ENCODE data around the gene ACAP3. TPM values are rescaled to one million over a fixed set of nuclear protein-coding genes. Genes with fewer than 3 reads are reported as not detected.

ACAP3 gene
- total RNA-seq, 1 experiment from 2014 or later = 30.7 TPM

DNA sequence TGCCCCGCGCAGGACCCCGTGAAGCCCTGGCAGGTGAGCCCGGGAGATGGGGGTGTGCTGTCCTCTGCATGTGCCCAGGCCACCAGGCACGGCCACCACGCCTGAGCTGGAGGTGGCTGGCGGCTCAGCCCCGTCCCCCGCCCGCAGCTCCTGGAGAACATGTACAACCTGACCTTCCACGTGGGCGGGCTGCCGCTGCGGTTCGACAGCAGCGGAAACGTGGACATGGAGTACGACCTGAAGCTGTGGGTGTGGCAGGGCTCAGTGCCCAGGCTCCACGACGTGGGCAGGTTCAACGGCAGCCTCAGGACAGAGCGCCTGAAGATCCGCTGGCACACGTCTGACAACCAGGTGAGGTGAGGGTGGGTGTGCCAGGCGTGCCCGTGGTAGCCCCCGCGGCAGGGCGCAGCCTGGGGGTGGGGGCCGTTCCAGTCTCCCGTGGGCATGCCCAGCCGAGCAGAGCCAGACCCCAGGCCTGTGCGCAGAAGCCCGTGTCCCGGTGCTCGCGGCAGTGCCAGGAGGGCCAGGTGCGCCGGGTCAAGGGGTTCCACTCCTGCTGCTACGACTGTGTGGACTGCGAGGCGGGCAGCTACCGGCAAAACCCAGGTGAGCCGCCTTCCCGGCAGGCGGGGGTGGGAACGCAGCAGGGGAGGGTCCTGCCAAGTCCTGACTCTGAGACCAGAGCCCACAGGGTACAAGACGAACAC lies 25.2 kb upstream of the ACAP3 start:
- in situ Hi-C loops (cut with HindIII; ENCODE audit: low pct_unique_long_range_greater_than_20kb, low sequenced_read_pairs) = no loop called here

DNA sequence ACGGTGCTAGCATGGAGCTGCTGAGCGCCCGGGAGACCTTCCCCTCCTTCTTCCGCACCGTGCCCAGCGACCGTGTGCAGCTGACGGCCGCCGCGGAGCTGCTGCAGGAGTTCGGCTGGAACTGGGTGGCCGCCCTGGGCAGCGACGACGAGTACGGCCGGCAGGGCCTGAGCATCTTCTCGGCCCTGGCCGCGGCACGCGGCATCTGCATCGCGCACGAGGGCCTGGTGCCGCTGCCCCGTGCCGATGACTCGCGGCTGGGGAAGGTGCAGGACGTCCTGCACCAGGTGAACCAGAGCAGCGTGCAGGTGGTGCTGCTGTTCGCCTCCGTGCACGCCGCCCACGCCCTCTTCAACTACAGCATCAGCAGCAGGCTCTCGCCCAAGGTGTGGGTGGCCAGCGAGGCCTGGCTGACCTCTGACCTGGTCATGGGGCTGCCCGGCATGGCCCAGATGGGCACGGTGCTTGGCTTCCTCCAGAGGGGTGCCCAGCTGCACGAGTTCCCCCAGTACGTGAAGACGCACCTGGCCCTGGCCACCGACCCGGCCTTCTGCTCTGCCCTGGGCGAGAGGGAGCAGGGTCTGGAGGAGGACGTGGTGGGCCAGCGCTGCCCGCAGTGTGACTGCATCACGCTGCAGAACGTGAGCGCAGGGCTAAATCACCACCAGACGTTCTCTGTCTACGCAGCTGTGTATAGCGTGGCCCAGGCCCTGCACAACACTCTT lies 24.5 kb upstream of the ACAP3 start:
- Histone ChIP-seq H3K4me1 (ENCODE audit: control insufficient read depth, insufficient read depth, low read length) (no peaks in the 10 kb centered on the region), H3K9me3 (ENCODE audit: control insufficient read depth, insufficient read depth, low read depth, low read length) (no peaks in the 10 kb centered on the region), H3K27me3 (ENCODE audit: control insufficient read depth, insufficient read depth, low read length) (no peaks in the 10 kb centered on the region), H3K36me3 (ENCODE audit: control insufficient read depth, insufficient read depth, low read length) (no peaks in the 10 kb centered on the region), H3K4me3 (ENCODE audit: low read depth in 2 of 2, low read length in 2 of 2) (no peak overlapping the region), H3K27ac (ENCODE audit: low read length) (no peak overlapping the region)
- in situ Hi-C loops (cut with HindIII; ENCODE audit: low pct_unique_long_range_greater_than_20kb, low sequenced_read_pairs) (no loop called here), intact Hi-C loops (cut with micrococcal nuclease; ENCODE audit: unreplicated experiment) (no loop called here)
- TF ChIP-seq, protein P1, sequence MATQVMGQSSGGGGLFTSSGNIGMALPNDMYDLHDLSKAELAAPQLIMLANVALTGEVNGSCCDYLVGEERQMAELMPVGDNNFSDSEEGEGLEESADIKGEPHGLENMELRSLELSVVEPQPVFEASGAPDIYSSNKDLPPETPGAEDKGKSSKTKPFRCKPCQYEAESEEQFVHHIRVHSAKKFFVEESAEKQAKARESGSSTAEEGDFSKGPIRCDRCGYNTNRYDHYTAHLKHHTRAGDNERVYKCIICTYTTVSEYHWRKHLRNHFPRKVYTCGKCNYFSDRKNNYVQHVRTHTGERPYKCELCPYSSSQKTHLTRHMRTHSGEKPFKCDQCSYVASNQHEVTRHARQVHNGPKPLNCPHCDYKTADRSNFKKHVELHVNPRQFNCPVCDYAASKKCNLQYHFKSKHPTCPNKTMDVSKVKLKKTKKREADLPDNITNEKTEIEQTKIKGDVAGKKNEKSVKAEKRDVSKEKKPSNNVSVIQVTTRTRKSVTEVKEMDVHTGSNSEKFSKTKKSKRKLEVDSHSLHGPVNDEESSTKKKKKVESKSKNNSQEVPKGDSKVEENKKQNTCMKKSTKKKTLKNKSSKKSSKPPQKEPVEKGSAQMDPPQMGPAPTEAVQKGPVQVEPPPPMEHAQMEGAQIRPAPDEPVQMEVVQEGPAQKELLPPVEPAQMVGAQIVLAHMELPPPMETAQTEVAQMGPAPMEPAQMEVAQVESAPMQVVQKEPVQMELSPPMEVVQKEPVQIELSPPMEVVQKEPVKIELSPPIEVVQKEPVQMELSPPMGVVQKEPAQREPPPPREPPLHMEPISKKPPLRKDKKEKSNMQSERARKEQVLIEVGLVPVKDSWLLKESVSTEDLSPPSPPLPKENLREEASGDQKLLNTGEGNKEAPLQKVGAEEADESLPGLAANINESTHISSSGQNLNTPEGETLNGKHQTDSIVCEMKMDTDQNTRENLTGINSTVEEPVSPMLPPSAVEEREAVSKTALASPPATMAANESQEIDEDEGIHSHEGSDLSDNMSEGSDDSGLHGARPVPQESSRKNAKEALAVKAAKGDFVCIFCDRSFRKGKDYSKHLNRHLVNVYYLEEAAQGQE (IDR thresholded peaks at IDR 0.05; ENCODE audit: insufficient read depth in 1 of 2, low read depth in 2 of 2, low read length in 1 of 2) = no peak
- TF ChIP-seq, protein P2, sequence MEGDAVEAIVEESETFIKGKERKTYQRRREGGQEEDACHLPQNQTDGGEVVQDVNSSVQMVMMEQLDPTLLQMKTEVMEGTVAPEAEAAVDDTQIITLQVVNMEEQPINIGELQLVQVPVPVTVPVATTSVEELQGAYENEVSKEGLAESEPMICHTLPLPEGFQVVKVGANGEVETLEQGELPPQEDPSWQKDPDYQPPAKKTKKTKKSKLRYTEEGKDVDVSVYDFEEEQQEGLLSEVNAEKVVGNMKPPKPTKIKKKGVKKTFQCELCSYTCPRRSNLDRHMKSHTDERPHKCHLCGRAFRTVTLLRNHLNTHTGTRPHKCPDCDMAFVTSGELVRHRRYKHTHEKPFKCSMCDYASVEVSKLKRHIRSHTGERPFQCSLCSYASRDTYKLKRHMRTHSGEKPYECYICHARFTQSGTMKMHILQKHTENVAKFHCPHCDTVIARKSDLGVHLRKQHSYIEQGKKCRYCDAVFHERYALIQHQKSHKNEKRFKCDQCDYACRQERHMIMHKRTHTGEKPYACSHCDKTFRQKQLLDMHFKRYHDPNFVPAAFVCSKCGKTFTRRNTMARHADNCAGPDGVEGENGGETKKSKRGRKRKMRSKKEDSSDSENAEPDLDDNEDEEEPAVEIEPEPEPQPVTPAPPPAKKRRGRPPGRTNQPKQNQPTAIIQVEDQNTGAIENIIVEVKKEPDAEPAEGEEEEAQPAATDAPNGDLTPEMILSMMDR (IDR thresholded peaks at IDR 0.05) = no peak
- ChIA-PET CTCF (no interaction called here), POLR2A (no interaction called here)
- peak; percentile 5; the same call in 1 of the 2 replicates for ATAC-seq
- no peak for DNase-seq (ENCODE audit: low read depth, low spot score)
- BruUV-seq (replicated peaks) = no TSS peak

More for the DNA sequence above, 25.2 kb upstream of the ACAP3 start:
- intact Hi-C loops (cut with micrococcal nuclease; ENCODE audit: unreplicated experiment) = no loop called here
- TF ChIP-seq TCF7L2 (IDR thresholded peaks at IDR 0.05; ENCODE audit: low read depth, low read length) (no peak), SIN3A (IDR thresholded peaks at IDR 0.05; ENCODE audit: borderline replicate concordance, insufficient read depth, low read depth, low read length) (no peak), POLR2AphosphoS5 (IDR thresholded peaks at IDR 0.05; ENCODE audit: low read depth, low read length) (no peak; the same call in 1 of the 2 replicates)
- TF ChIP-seq, protein P2 (IDR thresholded peaks at IDR 0.05) = no peak
- TF ChIP-seq, protein P1 (IDR thresholded peaks at IDR 0.05; ENCODE audit: insufficient read depth in 1 of 2, low read depth in 2 of 2, low read length in 1 of 2) = peak in 1 of 2 experiments; percentile 13; a peak in 1 of 4 replicates
- POLR2A ChIA-PET = no interaction called here
- no peak overlapping the region for H3K4me3 ChIP-seq (ENCODE audit: low read depth in 2 of 2, low read length in 2 of 2)
- DNase-seq (ENCODE audit: low read depth, low spot score) (no peak), ATAC-seq (peak; percentile 3; the same call in 1 of the 2 replicates)
- no peaks in the 10 kb centered on the region for H3K9me3 ChIP-seq (ENCODE audit: control insufficient read depth, insufficient read depth, low read depth, low read length)
- BruUV-seq (replicated peaks) = no TSS peak
- no peaks in the 10 kb centered on the region for H3K27me3 ChIP-seq (ENCODE audit: control insufficient read depth, insufficient read depth, low read length)
- H3K36me3 ChIP-seq (ENCODE audit: control insufficient read depth, insufficient read depth, low read length) = no peaks in the 10 kb centered on the region
- CTCF ChIA-PET = no interaction called here
- H3K4me1 ChIP-seq (ENCODE audit: control insufficient read depth, insufficient read depth, low read length) = no peaks in the 10 kb centered on the region
- no peak overlapping the region for H3K27ac ChIP-seq (ENCODE audit: low read length)

Data from Panc1 (cell line).